OCI-LY1 (cell line): ENCODE results near the gene DYNC1I1.

Experiments
- EZH2 ChIP-seq: fragments of 200-600 bp; sonication (generic), shearing (Covaris generic); IDR thresholded peaks from 2 replicates; pipeline ENCODE4 v1.8.0; 2017; ENCODE audit warnings: borderline replicate concordance, mixed run types, mild to moderate bottlenecking, antibody characterized with exemption, low read length, moderate library complexity, mixed read lengths
- TF ChIP-seq, protein P1 (sequence below): fragments of 200-600 bp; sonication (generic), shearing (Covaris generic); IDR thresholded peaks from 2 replicates; pipeline ENCODE4 v1.5.1; 2017; ENCODE audit warnings: mild to moderate bottlenecking, antibody characterized with exemption, low read length, moderate library complexity, mixed read lengths

DNA sequence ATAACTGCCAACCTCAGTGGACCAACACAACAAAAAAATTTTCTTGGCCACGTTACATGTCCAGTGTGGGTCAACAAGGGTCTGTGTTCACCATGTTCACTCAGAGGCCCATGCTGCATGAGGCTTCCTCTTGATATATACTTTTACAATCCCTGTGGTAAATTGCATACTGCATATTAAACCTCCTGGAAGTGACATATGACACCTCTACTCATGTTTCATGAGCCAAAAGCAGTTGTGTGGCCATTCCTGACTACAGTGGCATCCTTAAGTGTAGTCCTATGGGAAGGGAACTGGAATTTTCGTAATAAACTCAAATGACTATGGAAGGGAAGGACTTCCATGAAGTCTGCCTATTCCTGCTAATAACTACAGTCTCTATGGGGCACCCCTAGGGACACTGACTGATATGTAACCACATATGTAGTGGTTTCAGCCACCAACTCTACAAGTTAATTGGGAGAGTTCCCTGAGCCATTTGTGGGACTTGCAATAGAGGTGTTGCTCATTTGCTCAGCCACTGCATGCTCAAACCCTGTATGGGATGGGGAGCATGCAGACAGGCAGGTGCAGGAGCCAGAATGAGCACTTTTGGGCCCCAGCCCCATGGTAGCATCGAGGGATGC is 9.7 kb downstream of the DYNC1I1 start:
- TF ChIP-seq, protein P1, sequence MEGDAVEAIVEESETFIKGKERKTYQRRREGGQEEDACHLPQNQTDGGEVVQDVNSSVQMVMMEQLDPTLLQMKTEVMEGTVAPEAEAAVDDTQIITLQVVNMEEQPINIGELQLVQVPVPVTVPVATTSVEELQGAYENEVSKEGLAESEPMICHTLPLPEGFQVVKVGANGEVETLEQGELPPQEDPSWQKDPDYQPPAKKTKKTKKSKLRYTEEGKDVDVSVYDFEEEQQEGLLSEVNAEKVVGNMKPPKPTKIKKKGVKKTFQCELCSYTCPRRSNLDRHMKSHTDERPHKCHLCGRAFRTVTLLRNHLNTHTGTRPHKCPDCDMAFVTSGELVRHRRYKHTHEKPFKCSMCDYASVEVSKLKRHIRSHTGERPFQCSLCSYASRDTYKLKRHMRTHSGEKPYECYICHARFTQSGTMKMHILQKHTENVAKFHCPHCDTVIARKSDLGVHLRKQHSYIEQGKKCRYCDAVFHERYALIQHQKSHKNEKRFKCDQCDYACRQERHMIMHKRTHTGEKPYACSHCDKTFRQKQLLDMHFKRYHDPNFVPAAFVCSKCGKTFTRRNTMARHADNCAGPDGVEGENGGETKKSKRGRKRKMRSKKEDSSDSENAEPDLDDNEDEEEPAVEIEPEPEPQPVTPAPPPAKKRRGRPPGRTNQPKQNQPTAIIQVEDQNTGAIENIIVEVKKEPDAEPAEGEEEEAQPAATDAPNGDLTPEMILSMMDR = no peak
- TF ChIP-seq EZH2 = no peak
